HepG2 (cell line): Measurements from ENCODE around the gene FKBP1A. TPM values are rescaled to one million over a fixed set of nuclear protein-coding genes. Genes with fewer than 3 reads are reported as not detected.

Source experiments
- BRF2 ChIP-seq: sonication (generic); formaldehyde crosslinking; IDR thresholded peaks from 2 replicates; pipeline ENCODE4 v1.8.1; 2022; ENCODE audit warnings: mild to moderate bottlenecking, missing genetic modification reagents
- DR1 ChIP-seq: sonication (generic); formaldehyde crosslinking; IDR thresholded peaks from 2 replicates; pipeline ENCODE4 v1.8.0; 2021; ENCODE audit warnings: mild to moderate bottlenecking, missing genetic modification reagents, inconsistent platforms
- GMEB2 ChIP-seq: IDR thresholded peaks from 2 replicates; pipeline ENCODE4 v1.6.1; 2016; ENCODE audit warnings: missing biosample characterization, missing genetic modification reagents, low read depth
- HINFP ChIP-seq: sonication (generic); formaldehyde crosslinking; IDR thresholded peaks from 2 replicates; pipeline ENCODE4 v1.4.0; 2020; ENCODE audit warnings: low read depth, mild to moderate bottlenecking, missing genetic modification reagents
- KIAA2018 ChIP-seq: sonication (generic); formaldehyde crosslinking; IDR thresholded peaks from 2 replicates; pipeline ENCODE4 v1.5.0; 2020; ENCODE audit warnings: mild to moderate bottlenecking, missing genetic modification reagents, borderline replicate concordance
- MED8 ChIP-seq: sonication (generic); formaldehyde crosslinking; IDR thresholded peaks from 2 replicates; pipeline ENCODE4 v1.8.1; 2023; ENCODE audit warnings: mild to moderate bottlenecking, missing genetic modification reagents; ENCODE audit not compliant: insufficient replicate concordance
- PAX8 ChIP-seq: sonication (generic); formaldehyde crosslinking; IDR thresholded peaks from 2 replicates; pipeline ENCODE4 v1.8.0; 2022; ENCODE audit warnings: mild to moderate bottlenecking, missing genetic modification reagents, borderline replicate concordance
- SALL1 ChIP-seq: sonication (generic); formaldehyde crosslinking; IDR thresholded peaks from 2 replicates; pipeline ENCODE4 v1.8.0; 2022; ENCODE audit warnings: mild to moderate bottlenecking, missing genetic modification reagents
- SRSF9 ChIP-seq: fragments of 200-400 bp; formaldehyde crosslinking; IDR thresholded peaks from 2 replicates; pipeline ENCODE4 v1.6.1; 2018; ENCODE audit warnings: borderline replicate concordance, mild to moderate bottlenecking, low read depth, low read length; ENCODE audit not compliant: insufficient read depth, poor library complexity, severe bottlenecking
- ZNF20 ChIP-seq: sonication (generic); formaldehyde crosslinking; IDR thresholded peaks from 2 replicates; pipeline ENCODE4 v1.4.0; 2020; ENCODE audit warnings: mild to moderate bottlenecking, moderate library complexity, missing genetic modification reagents
- ZNF33B ChIP-seq: sonication (generic); formaldehyde crosslinking; IDR thresholded peaks from 2 replicates; pipeline ENCODE4 v1.5.1; 2020; ENCODE audit warnings: mild to moderate bottlenecking, missing genetic modification reagents
- polyA plus RNA-seq, 8 experiments: library from polyadenylated mRNA; depleted of rRNA in 3 of 8; stranded (reverse) in 7 of 8; unstranded in 1 of 8; fragments of >200 nt; fragmentation: Illumina TruSeq in 4 of 8; extraction: Trizol in 4 of 8; gene quantifications; 2 replicates each; pipeline versions ENCODE4 v1.2.1 to v1.2.3, GENCODE V29; 2011 to 2016; ENCODE audit warnings: low read depth in 4 of 8, missing spikeins in 1 of 8, mixed read lengths in 1 of 8; ENCODE audit not compliant: insufficient read depth in 1 of 8
- total RNA-seq, 5 experiments: library from RNA; depleted of rRNA; stranded (reverse); fragments of >200 nt; fragmentation: Illumina TruSeq; extraction: Trizol; gene quantifications; 2 replicates each; pipeline ENCODE4 v1.2.3, GENCODE V29; 2016; ENCODE audit warnings: low read depth in 1 of 5

The FKBP1A gene
- total and polyA plus RNA-seq, 2 of the 13 experiments (the other 11 are each of a cell fraction or from before 2014, with no cell fraction given): 119 to 468 TPM

- TF ChIP-seq BRF2 (peak; percentile 18; the same call in 1 of the 2 replicates), SALL1 (peak; percentile 96), DR1 (no peak), HINFP (CRISPR knock-in tag) (no peak; the same call in 1 of the 2 replicates), ZNF33B (CRISPR knock-in tag) (no peak; the same call in 1 of the 2 replicates), MED8 (CRISPR knock-in tag) (no peak), GMEB2 (CRISPR knock-in tag) (no peak), ZNF20 (no peak), KIAA2018 (CRISPR knock-in tag) (no peak), PAX8 (CRISPR knock-in tag) (peak; percentile 22; the same call in 1 of the 2 replicates), SRSF9 (no peak)
These were observed 64.8 kb downstream of the FKBP1A start (continued) for GRCh38 chr20:1327827-1328679.
